ENCODE data around the gene ZNF280A. TPM values are rescaled to one million over a fixed set of nuclear protein-coding genes. Genes with fewer than 3 reads are reported as not detected.

ZNF280A gene
- total and polyA plus RNA-seq, 2 of the 8 experiments (the other 6 are each of a cell fraction or from before 2014, with no cell fraction given): 0.09 to 0.61 TPM

- no peak for TF ChIP-seq CHD1 (IDR thresholded peaks at IDR 0.05; ENCODE audit: low read depth, low read length)
- no peak for TF ChIP-seq NRF1 (IDR thresholded peaks at IDR 0.05; ENCODE audit: low read depth, low read length)
- TF ChIP-seq, protein P1, sequence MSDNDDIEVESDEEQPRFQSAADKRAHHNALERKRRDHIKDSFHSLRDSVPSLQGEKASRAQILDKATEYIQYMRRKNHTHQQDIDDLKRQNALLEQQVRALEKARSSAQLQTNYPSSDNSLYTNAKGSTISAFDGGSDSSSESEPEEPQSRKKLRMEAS (IDR thresholded peaks at IDR 0.05): no peak
- TF ChIP-seq CREB1 (IDR thresholded peaks at IDR 0.05): no peak
- TF ChIP-seq CBX5 (IDR thresholded peaks at IDR 0.05; ENCODE audit: low read depth, low read length): no peak
These were observed 40.0 kb downstream of the ZNF280A start (continued) for GRCh38 chr22:22479999-22480532.

Measured in H1 (cell line).